ENCODE measurements around the gene ANKRD53. TPM values are rescaled to one million over a fixed set of nuclear protein-coding genes. Genes with fewer than 3 reads are reported as not detected.

The ANKRD53 gene
- total RNA-seq, 1 experiment from 2014 or later = not detected

GRCh38 chr2:70954886-70955285 is 23.5 kb upstream of the ANKRD53 start:
- no peaks in the 10 kb centered on the region for H3K27me3 ChIP-seq (ENCODE audit: low read length)
- no peak overlapping the region for H3K4me2 ChIP-seq (ENCODE audit: low read depth, low read length, poor library complexity, severe bottlenecking)
- H3K9me2 ChIP-seq (replicated peaks; ENCODE audit: insufficient read depth, low read length) = no peaks in the 10 kb centered on the region
- H3K9ac ChIP-seq (ENCODE audit: low read length) = no peak overlapping the region
- no peak overlapping the region for H3K4me3 ChIP-seq (ENCODE audit: low read length)
- no peaks in the 10 kb centered on the region for H3K9me3 ChIP-seq (ENCODE audit: low read length)
- no peak for DNase-seq
- H3K4me1 ChIP-seq (ENCODE audit: low read length) = no peaks in the 10 kb centered on the region
- no peaks in the 10 kb centered on the region for H3K36me3 ChIP-seq (ENCODE audit: insufficient read depth, low read length)
- H2AFZ ChIP-seq (ENCODE audit: low read length) = no peak overlapping the region
- H4K20me1 ChIP-seq (ENCODE audit: insufficient read depth, low read depth, low read length) = no peaks in the 10 kb centered on the region; the same call in 1 of the 2 replicates
- H3K79me2 ChIP-seq (ENCODE audit: low read length) = no peaks in the 10 kb centered on the region
- H3K27ac ChIP-seq (ENCODE audit: low read length) = no peak overlapping the region

GRCh38 chr2:70956141-70956540 is 22.3 kb upstream of the ANKRD53 start:
- H3K9me2 ChIP-seq (replicated peaks; ENCODE audit: insufficient read depth, low read length) = no peaks in the 10 kb centered on the region
- H3K79me2 ChIP-seq (ENCODE audit: low read length) = no peaks in the 10 kb centered on the region
- no peaks in the 10 kb centered on the region for H3K36me3 ChIP-seq (ENCODE audit: insufficient read depth, low read length)
- no peaks in the 10 kb centered on the region; the same call in 1 of the 2 replicates for H4K20me1 ChIP-seq (ENCODE audit: insufficient read depth, low read depth, low read length)
- no peak overlapping the region for H2AFZ ChIP-seq (ENCODE audit: low read length)
- no peak overlapping the region for H3K9ac ChIP-seq (ENCODE audit: low read length)
- no peak overlapping the region for H3K4me2 ChIP-seq (ENCODE audit: low read depth, low read length, poor library complexity, severe bottlenecking)
- DNase-seq = no peak
- H3K27me3 ChIP-seq (ENCODE audit: low read length) = no peaks in the 10 kb centered on the region
- no peak overlapping the region for H3K4me3 ChIP-seq (ENCODE audit: low read length)
- no peaks in the 10 kb centered on the region for H3K9me3 ChIP-seq (ENCODE audit: low read length)
- no peaks in the 10 kb centered on the region for H3K4me1 ChIP-seq (ENCODE audit: low read length)
- H3K27ac ChIP-seq (ENCODE audit: low read length) = no peak overlapping the region

GRCh38 chr2:70957798-70958197 is 20.6 kb upstream of the ANKRD53 start:
- Histone ChIP-seq H3K4me2 (ENCODE audit: low read depth, low read length, poor library complexity, severe bottlenecking) (no peak overlapping the region), H3K36me3 (ENCODE audit: insufficient read depth, low read length) (no peaks in the 10 kb centered on the region), H3K27ac (ENCODE audit: low read length) (no peak overlapping the region), H3K9me3 (ENCODE audit: low read length) (no peaks in the 10 kb centered on the region), H2AFZ (ENCODE audit: low read length) (no peak overlapping the region), H3K4me3 (ENCODE audit: low read length) (no peak overlapping the region), H3K79me2 (ENCODE audit: low read length) (no peaks in the 10 kb centered on the region), H3K9ac (ENCODE audit: low read length) (no peak overlapping the region), H3K27me3 (ENCODE audit: low read length) (no peaks in the 10 kb centered on the region), H3K9me2 (replicated peaks; ENCODE audit: insufficient read depth, low read length) (no peaks in the 10 kb centered on the region), H4K20me1 (ENCODE audit: insufficient read depth, low read depth, low read length) (no peaks in the 10 kb centered on the region; the same call in 1 of the 2 replicates), H3K4me1 (ENCODE audit: low read length) (no peaks in the 10 kb centered on the region)
- DNase-seq = no peak

- DNase-seq = no peak
- Histone ChIP-seq H3K27me3 (ENCODE audit: low read length) (no peaks in the 10 kb centered on the region), H3K36me3 (ENCODE audit: insufficient read depth, low read length) (no peaks in the 10 kb centered on the region), H3K27ac (ENCODE audit: low read length) (no peak overlapping the region), H3K79me2 (ENCODE audit: low read length) (no peaks in the 10 kb centered on the region), H3K9ac (ENCODE audit: low read length) (no peak overlapping the region), H3K4me3 (ENCODE audit: low read length) (no peak overlapping the region), H4K20me1 (ENCODE audit: insufficient read depth, low read depth, low read length) (no peaks in the 10 kb centered on the region; the same call in 1 of the 2 replicates), H3K4me1 (ENCODE audit: low read length) (no peaks in the 10 kb centered on the region), H3K9me2 (replicated peaks; ENCODE audit: insufficient read depth, low read length) (no peaks in the 10 kb centered on the region), H3K9me3 (ENCODE audit: low read length) (no peaks in the 10 kb centered on the region), H2AFZ (ENCODE audit: low read length) (no peak overlapping the region), H3K4me2 (ENCODE audit: low read depth, low read length, poor library complexity, severe bottlenecking) (no peak overlapping the region)
Measured at GRCh38 chr2:70958759-70959158, 19.7 kb upstream of the ANKRD53 start.

- no peak for DNase-seq
- Histone ChIP-seq H3K27ac (ENCODE audit: low read length) (no peak overlapping the region), H3K4me2 (ENCODE audit: low read depth, low read length, poor library complexity, severe bottlenecking) (no peak overlapping the region), H3K9ac (ENCODE audit: low read length) (no peak overlapping the region), H3K79me2 (ENCODE audit: low read length) (no peaks in the 10 kb centered on the region), H3K9me2 (replicated peaks; ENCODE audit: insufficient read depth, low read length) (no peaks in the 10 kb centered on the region), H3K4me3 (ENCODE audit: low read length) (no peak overlapping the region), H4K20me1 (ENCODE audit: insufficient read depth, low read depth, low read length) (no peaks in the 10 kb centered on the region; the same call in 1 of the 2 replicates), H3K36me3 (ENCODE audit: insufficient read depth, low read length) (no peaks in the 10 kb centered on the region), H3K27me3 (ENCODE audit: low read length) (no peaks in the 10 kb centered on the region), H2AFZ (ENCODE audit: low read length) (no peak overlapping the region), H3K4me1 (ENCODE audit: low read length) (no peaks in the 10 kb centered on the region), H3K9me3 (ENCODE audit: low read length) (no peaks in the 10 kb centered on the region)
Measured at GRCh38 chr2:70959271-70959761, 19.1 kb upstream of the ANKRD53 start.

GRCh38 chr2:70959851-70960832 is 18.3 kb upstream of the ANKRD53 start:
- Histone ChIP-seq H3K27me3 (ENCODE audit: low read length) (no peaks in the 10 kb centered on the region), H3K36me3 (ENCODE audit: insufficient read depth, low read length) (no peaks in the 10 kb centered on the region), H4K20me1 (ENCODE audit: insufficient read depth, low read depth, low read length) (no peaks in the 10 kb centered on the region; the same call in 1 of the 2 replicates), H2AFZ (ENCODE audit: low read length) (no peak overlapping the region), H3K4me2 (ENCODE audit: low read depth, low read length, poor library complexity, severe bottlenecking) (no peak overlapping the region), H3K9me2 (replicated peaks; ENCODE audit: insufficient read depth, low read length) (no peaks in the 10 kb centered on the region), H3K9me3 (ENCODE audit: low read length) (no peaks in the 10 kb centered on the region), H3K9ac (ENCODE audit: low read length) (no peak overlapping the region), H3K27ac (ENCODE audit: low read length) (no peak overlapping the region), H3K4me1 (ENCODE audit: low read length) (peaks cover 5% of the 10 kb centered on the region), H3K4me3 (ENCODE audit: low read length) (no peak overlapping the region), H3K79me2 (ENCODE audit: low read length) (no peaks in the 10 kb centered on the region)
- peak; percentile 70 for DNase-seq

GRCh38 chr2:70960833-70961647 is 17.4 kb upstream of the ANKRD53 start:
- Histone ChIP-seq H3K27ac (ENCODE audit: low read length) (no peak overlapping the region), H3K9ac (ENCODE audit: low read length) (no peak overlapping the region), H2AFZ (ENCODE audit: low read length) (no peak overlapping the region), H3K4me1 (ENCODE audit: low read length) (peaks cover 9% of the 10 kb centered on the region), H3K4me2 (ENCODE audit: low read depth, low read length, poor library complexity, severe bottlenecking) (no peak overlapping the region), H3K27me3 (ENCODE audit: low read length) (no peaks in the 10 kb centered on the region), H3K9me2 (replicated peaks; ENCODE audit: insufficient read depth, low read length) (no peaks in the 10 kb centered on the region), H3K4me3 (ENCODE audit: low read length) (no peak overlapping the region), H4K20me1 (ENCODE audit: insufficient read depth, low read depth, low read length) (no peaks in the 10 kb centered on the region; the same call in 1 of the 2 replicates), H3K79me2 (ENCODE audit: low read length) (no peaks in the 10 kb centered on the region), H3K36me3 (ENCODE audit: insufficient read depth, low read length) (no peaks in the 10 kb centered on the region), H3K9me3 (ENCODE audit: low read length) (no peaks in the 10 kb centered on the region)
- DNase-seq = no peak

- no peaks in the 10 kb centered on the region for H3K9me2 ChIP-seq (replicated peaks; ENCODE audit: insufficient read depth, low read length)
- no peak for DNase-seq
- H3K9ac ChIP-seq (ENCODE audit: low read length) = no peak overlapping the region
- H3K4me1 ChIP-seq (ENCODE audit: low read length) = peaks cover 9% of the 10 kb centered on the region
- H3K27me3 ChIP-seq (ENCODE audit: low read length) = no peaks in the 10 kb centered on the region
- no peak overlapping the region for H3K4me2 ChIP-seq (ENCODE audit: low read depth, low read length, poor library complexity, severe bottlenecking)
- H3K9me3 ChIP-seq (ENCODE audit: low read length) = no peaks in the 10 kb centered on the region
- no peaks in the 10 kb centered on the region for H3K79me2 ChIP-seq (ENCODE audit: low read length)
- H3K36me3 ChIP-seq (ENCODE audit: insufficient read depth, low read length) = no peaks in the 10 kb centered on the region
- H4K20me1 ChIP-seq (ENCODE audit: insufficient read depth, low read depth, low read length) = no peaks in the 10 kb centered on the region; the same call in 1 of the 2 replicates
- H3K27ac ChIP-seq (ENCODE audit: low read length) = no peak overlapping the region
- no peak overlapping the region for H3K4me3 ChIP-seq (ENCODE audit: low read length)
- no peak overlapping the region for H2AFZ ChIP-seq (ENCODE audit: low read length)
Measured at GRCh38 chr2:70961648-70961994, 16.8 kb upstream of the ANKRD53 start.

All from Karpas-422 (cell line).